Sigmoid colon (tissue), 4 donors: Measurements from ENCODE around the gene OR10J1.

ENCODE experiments used
- EP300 ChIP-seq, 4 donors: sonication (generic); formaldehyde crosslinking; IDR thresholded peaks; one replicate each; pipeline ENCODE4 v1.6.1; 2017; ENCODE audit warnings: antibody characterized with exemption in 4 of 4
- POLR2A ChIP-seq, 2 donors: fragments of 450-650 bp; IDR thresholded peaks; one replicate each; pipeline ENCODE4 v1.6.1; 2016; ENCODE audit warnings: antibody characterized with exemption in 2 of 2, mild to moderate bottlenecking in 2 of 2, moderate library complexity in 2 of 2
- POLR2AphosphoS5 ChIP-seq, 4 donors: sonication (generic); formaldehyde crosslinking; IDR thresholded peaks; one replicate each; pipeline ENCODE4 v1.6.1; 2017; ENCODE audit warnings: antibody characterized with exemption in 4 of 4
- TF ChIP-seq, protein P1 (sequence below), 4 experiments: fragments of 450-650 bp in 3 of 4; fragments of 200-600 bp in 1 of 4; IDR thresholded peaks; one replicate each; pipeline ENCODE4 v1.5.1; 2016 to 2019; ENCODE audit warnings: antibody characterized with exemption in 4 of 4, mild to moderate bottlenecking in 3 of 4, moderate library complexity in 2 of 4

DNA sequence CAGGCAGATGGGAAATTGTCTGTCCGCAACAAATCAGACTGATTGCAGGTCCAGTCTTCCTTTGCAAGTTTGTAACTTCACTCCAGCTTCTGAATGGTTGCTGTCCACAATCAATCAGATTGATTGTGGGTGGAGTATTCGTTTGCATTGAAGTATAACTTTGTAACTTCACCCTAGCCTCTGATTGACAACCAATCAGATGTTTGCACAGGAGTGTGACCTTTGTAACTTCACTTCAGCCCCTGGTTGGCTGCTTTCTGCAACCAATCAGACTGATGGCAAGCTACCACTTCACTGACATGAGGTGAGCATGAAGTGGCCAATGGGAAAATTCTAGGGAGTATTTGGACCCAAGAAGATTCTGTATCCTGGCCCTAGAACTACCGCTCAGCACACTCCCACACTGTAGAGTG, 25.7 kb downstream of the OR10J1 start:
- TF ChIP-seq, protein P1, sequence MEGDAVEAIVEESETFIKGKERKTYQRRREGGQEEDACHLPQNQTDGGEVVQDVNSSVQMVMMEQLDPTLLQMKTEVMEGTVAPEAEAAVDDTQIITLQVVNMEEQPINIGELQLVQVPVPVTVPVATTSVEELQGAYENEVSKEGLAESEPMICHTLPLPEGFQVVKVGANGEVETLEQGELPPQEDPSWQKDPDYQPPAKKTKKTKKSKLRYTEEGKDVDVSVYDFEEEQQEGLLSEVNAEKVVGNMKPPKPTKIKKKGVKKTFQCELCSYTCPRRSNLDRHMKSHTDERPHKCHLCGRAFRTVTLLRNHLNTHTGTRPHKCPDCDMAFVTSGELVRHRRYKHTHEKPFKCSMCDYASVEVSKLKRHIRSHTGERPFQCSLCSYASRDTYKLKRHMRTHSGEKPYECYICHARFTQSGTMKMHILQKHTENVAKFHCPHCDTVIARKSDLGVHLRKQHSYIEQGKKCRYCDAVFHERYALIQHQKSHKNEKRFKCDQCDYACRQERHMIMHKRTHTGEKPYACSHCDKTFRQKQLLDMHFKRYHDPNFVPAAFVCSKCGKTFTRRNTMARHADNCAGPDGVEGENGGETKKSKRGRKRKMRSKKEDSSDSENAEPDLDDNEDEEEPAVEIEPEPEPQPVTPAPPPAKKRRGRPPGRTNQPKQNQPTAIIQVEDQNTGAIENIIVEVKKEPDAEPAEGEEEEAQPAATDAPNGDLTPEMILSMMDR (IDR thresholded peaks at IDR 0.05): no peak
- no peak for TF ChIP-seq EP300 (IDR thresholded peaks at IDR 0.05)
- TF ChIP-seq POLR2A (IDR thresholded peaks at IDR 0.05): no peak
- no peak for TF ChIP-seq POLR2AphosphoS5 (IDR thresholded peaks at IDR 0.05)
